ENCODE data around the gene KIAA0232.

DNA sequence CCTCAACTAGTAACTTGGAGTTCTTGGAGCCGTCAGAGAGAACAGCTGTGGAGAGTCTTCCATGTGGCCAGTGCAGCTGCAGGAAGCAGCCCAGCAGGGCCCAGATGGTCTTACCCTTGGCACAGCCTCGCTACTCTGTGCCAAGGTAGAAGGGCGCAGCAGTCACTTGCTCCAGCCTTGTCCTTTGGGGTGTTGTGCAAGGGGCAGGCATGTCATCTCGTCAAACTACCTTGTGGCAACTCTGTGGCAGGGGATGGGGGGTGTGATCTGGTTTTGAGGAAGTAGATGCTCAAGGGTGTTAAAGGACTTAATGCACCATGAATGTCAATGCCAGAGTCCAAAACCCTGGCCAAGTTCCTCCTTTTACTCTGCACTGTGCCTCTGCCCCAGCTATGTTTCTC is 92.9 kb downstream of the KIAA0232 start:
- TF ChIP-seq BHLHE40 (IDR thresholded peaks at IDR 0.05; ENCODE audit: borderline replicate concordance), result no peak
- TF ChIP-seq NFRKB (IDR thresholded peaks at IDR 0.05), result no peak
- no peak for TF ChIP-seq FOXK2 (IDR thresholded peaks at IDR 0.05)
- TF ChIP-seq SP1 (IDR thresholded peaks at IDR 0.05), result no peak

Data from HEK293T (cell line).